ENCODE results near the gene SLC34A3. TPM values are rescaled to one million over a fixed set of nuclear protein-coding genes. Genes with fewer than 3 reads are reported as not detected.

Gene SLC34A3
- total RNA-seq, 1 donor from 2014 or later, result not detected

- H3K4me1 ChIP-seq, result peaks cover 91% of the 10 kb centered on the region
- intact Hi-C loops (cut with micrococcal nuclease), result no loop called here
- no peaks in the 10 kb centered on the region for H3K36me3 ChIP-seq
- H3K27ac ChIP-seq (replicated peaks), result peak overlapping the region; percentile 92
- no peaks in the 10 kb centered on the region for H3K27me3 ChIP-seq (ENCODE audit: low read depth)
- no peak for DNase-seq
- no peak for TF ChIP-seq CTCF (IDR thresholded peaks at IDR 0.05; ENCODE audit: borderline replicate concordance)
- H3K4me3 ChIP-seq, result peak overlapping the region; percentile 83
- no peaks in the 10 kb centered on the region for H3K9me3 ChIP-seq (replicated peaks)
These were observed 32.4 kb upstream of the SLC34A3 start for GRCh38 chr9:137198051-137198901.

GRCh38 chr9:137198902-137199283 is 31.8 kb upstream of the SLC34A3 start:
- DNase-seq, result no peak
- H3K9me3 ChIP-seq (replicated peaks), result no peaks in the 10 kb centered on the region
- peaks cover 91% of the 10 kb centered on the region for H3K4me1 ChIP-seq
- no peak for TF ChIP-seq CTCF (IDR thresholded peaks at IDR 0.05; ENCODE audit: borderline replicate concordance)
- intact Hi-C loops (cut with micrococcal nuclease), result no loop called here
- H3K27ac ChIP-seq (replicated peaks), result peak overlapping the region; percentile 92
- H3K27me3 ChIP-seq (ENCODE audit: low read depth), result no peaks in the 10 kb centered on the region
- peak overlapping the region; percentile 83 for H3K4me3 ChIP-seq
- no peaks in the 10 kb centered on the region for H3K36me3 ChIP-seq

- Histone ChIP-seq H3K27ac (replicated peaks) (peak overlapping the region; percentile 92), H3K4me3 (peak overlapping the region; percentile 83), H3K4me1 (peaks cover 91% of the 10 kb centered on the region), H3K27me3 (ENCODE audit: low read depth) (no peaks in the 10 kb centered on the region), H3K9me3 (replicated peaks) (no peaks in the 10 kb centered on the region), H3K36me3 (no peaks in the 10 kb centered on the region)
- TF ChIP-seq CTCF (IDR thresholded peaks at IDR 0.05; ENCODE audit: borderline replicate concordance), result no peak
- DNase-seq, result no peak
- intact Hi-C loops (cut with micrococcal nuclease), result no loop called here
These were observed 31.1 kb upstream of the SLC34A3 start for GRCh38 chr9:137199411-137200121.

GRCh38 chr9:137200311-137201204 is 30.1 kb upstream of the SLC34A3 start, which contains the start of gene TPRN:
Gene TPRN (minus strand): TSS chr9:137200741. CDS start chr9:137200711, 30 bp downstream.
- Histone ChIP-seq H3K9me3 (replicated peaks) (no peaks in the 10 kb centered on the region), H3K4me1 (peaks cover 89% of the 10 kb centered on the region), H3K36me3 (no peaks in the 10 kb centered on the region), H3K27me3 (ENCODE audit: low read depth) (no peaks in the 10 kb centered on the region), H3K27ac (replicated peaks) (peak within 1 kb of the TSS; percentile 98), H3K4me3 (peak within 1 kb of the TSS; percentile 83)
- no peak for TF ChIP-seq CTCF (IDR thresholded peaks at IDR 0.05; ENCODE audit: borderline replicate concordance)
- DNase-seq, result peak; percentile 100
- intact Hi-C loops (cut with micrococcal nuclease), result no loop called here
